ENCODE measurements around the gene BARX2.
"Not testable (repeated sequence)": the region's sequence is repeated elsewhere in the genome, so short reads cannot be mapped to it uniquely, and the experiment has no call there.

The BARX2 gene

GRCh38 chr11:129375751-129376657, at the start of gene BARX2:
Gene BARX2, plus strand, starts transcription at chr11:129375848. Its CDS starts 188 bp downstream, at chr11:129376036.
- H3K27ac ChIP-seq = peak within 1 kb of the TSS; percentile 73
- DNase-seq (ENCODE audit: low read depth, low spot score) = no peak

- DNase-seq (ENCODE audit: low read depth, low spot score) = no peak
- H3K27ac ChIP-seq = no peak overlapping the region
Observed at GRCh38 chr11:129326921-129327320, 48.7 kb upstream of the BARX2 start.

GRCh38 chr11:129327708-129328107, 47.9 kb upstream of the BARX2 start:
- DNase-seq (ENCODE audit: low read depth, low spot score); H3K27ac ChIP-seq: not testable (repeated sequence)

- DNase-seq (ENCODE audit: low read depth, low spot score) = no peak
- H3K27ac ChIP-seq = no peak overlapping the region
Observed at GRCh38 chr11:129328756-129329155, 46.9 kb upstream of the BARX2 start.

GRCh38 chr11:129331217-129331616, 44.4 kb upstream of the BARX2 start:
- no peak overlapping the region for H3K27ac ChIP-seq
- peak; percentile 20 for DNase-seq (ENCODE audit: low read depth, low spot score)

GRCh38 chr11:129331871-129332274, 43.8 kb upstream of the BARX2 start:
- no peak overlapping the region for H3K27ac ChIP-seq
- DNase-seq (ENCODE audit: low read depth, low spot score) = peak; percentile 18

GRCh38 chr11:129333873-129334272, 41.8 kb upstream of the BARX2 start:
- DNase-seq (ENCODE audit: low read depth, low spot score) = no peak
- H3K27ac ChIP-seq = no peak overlapping the region

GRCh38 chr11:129344301-129344940, 31.2 kb upstream of the BARX2 start:
- not testable (repeated sequence) for H3K27ac ChIP-seq; DNase-seq (ENCODE audit: low read depth, low spot score)

GRCh38 chr11:129346916-129347315, 28.7 kb upstream of the BARX2 start:
- no peak for DNase-seq (ENCODE audit: low read depth, low spot score)
- no peak overlapping the region for H3K27ac ChIP-seq

- DNase-seq (ENCODE audit: low read depth, low spot score) = no peak
- no peak overlapping the region for H3K27ac ChIP-seq
Observed at GRCh38 chr11:129348813-129349212, 26.8 kb upstream of the BARX2 start.

- no peak for DNase-seq (ENCODE audit: low read depth, low spot score)
- H3K27ac ChIP-seq = no peak overlapping the region
Observed at GRCh38 chr11:129352676-129353075, 23.0 kb upstream of the BARX2 start.

- H3K27ac ChIP-seq = no peak overlapping the region
- DNase-seq (ENCODE audit: low read depth, low spot score) = no peak
Observed at GRCh38 chr11:129354691-129355090, 21.0 kb upstream of the BARX2 start.

- no peak for DNase-seq (ENCODE audit: low read depth, low spot score)
- H3K27ac ChIP-seq = no peak overlapping the region
Observed at GRCh38 chr11:129359748-129360147, 15.9 kb upstream of the BARX2 start.

GRCh38 chr11:129364143-129364654, 11.4 kb upstream of the BARX2 start:
- peak; percentile 63 for DNase-seq (ENCODE audit: low read depth, low spot score)
- H3K27ac ChIP-seq = no peak overlapping the region

- peak; percentile 54 for DNase-seq (ENCODE audit: low read depth, low spot score)
- H3K27ac ChIP-seq = no peak overlapping the region
Observed at GRCh38 chr11:129365816-129366215, 9.8 kb upstream of the BARX2 start.

- no peak for DNase-seq (ENCODE audit: low read depth, low spot score)
Observed at GRCh38 chr11:129366737-129367597, 8.7 kb upstream of the BARX2 start.

GRCh38 chr11:129368889-129369672, 6.6 kb upstream of the BARX2 start:
- no peak overlapping the region for H3K27ac ChIP-seq
- DNase-seq (ENCODE audit: low read depth, low spot score) = no peak

More at GRCh38 chr11:129366737-129367597, 8.7 kb upstream of the BARX2 start:
- no peak overlapping the region for H3K27ac ChIP-seq

- DNase-seq (ENCODE audit: low read depth, low spot score) = no peak
- no peak overlapping the region for H3K27ac ChIP-seq
Observed at GRCh38 chr11:129370715-129371114, 4.9 kb upstream of the BARX2 start.

Measured in epithelial cell of prostate (primary cell).